Fibroblast of mammary gland (primary cell): ENCODE results near the gene TUBGCP6.

ENCODE experiments used
- DNase-seq: peaks from one replicate; pipeline ENCODE4 v3.0.0-alpha.2; 2010; ENCODE audit warnings: low read depth
- H3K4me3 ChIP-seq: 2 replicates; pipeline ENCODE4 v1.5.1; 2011; ENCODE audit warnings: low read depth, mild to moderate bottlenecking, low read length, moderate library complexity; ENCODE audit not compliant: control insufficient read depth
- CTCF ChIP-seq: conservative IDR thresholded peaks from 2 replicates; pipeline ENCODE4 v1.5.1; 2011; ENCODE audit warnings: low read depth, low read length, inconsistent platforms; ENCODE audit not compliant: control insufficient read depth, insufficient read depth

The TUBGCP6 gene

DNA sequence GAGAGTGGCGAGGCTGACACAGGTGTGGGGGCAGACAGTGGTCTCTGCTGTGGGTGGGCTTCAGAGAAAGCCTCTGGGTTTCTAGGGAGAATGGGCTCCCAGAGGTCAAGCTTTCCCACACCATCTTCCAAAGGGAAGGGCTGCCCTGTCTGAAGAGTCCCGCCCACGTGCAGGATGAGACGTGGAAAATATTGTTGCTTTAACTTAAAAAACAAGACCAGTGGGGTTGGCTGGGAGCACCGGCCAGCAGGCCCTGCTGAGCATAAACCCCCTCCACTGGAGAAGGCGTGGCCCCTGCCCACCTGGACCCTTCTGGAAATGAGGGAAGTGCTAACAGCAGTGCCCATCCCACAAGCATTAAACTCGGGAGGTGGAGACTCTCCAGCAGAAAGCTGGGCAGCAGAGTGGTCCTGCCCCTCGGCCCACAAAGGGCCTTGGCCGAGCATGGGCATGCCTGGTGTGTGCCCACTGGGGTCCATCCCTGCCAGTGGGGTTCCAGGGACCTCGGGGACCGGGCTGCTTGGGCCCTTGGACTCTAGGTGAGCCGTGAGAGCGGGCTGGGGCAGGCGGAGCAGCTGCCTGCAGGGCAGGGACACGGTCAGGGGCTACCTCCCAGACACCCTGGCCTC lies 28.7 kb downstream of the TUBGCP6 start:
- DNase-seq = no peak
- H3K4me3 ChIP-seq = no peak overlapping the region
- no peak for TF ChIP-seq CTCF

GRCh38 chr22:50215297-50216054 lies 29.3 kb downstream of the TUBGCP6 start:
- no peak for TF ChIP-seq CTCF
- H3K4me3 ChIP-seq = no peak overlapping the region
- DNase-seq = no peak

GRCh38 chr22:50213263-50213662 lies 31.6 kb downstream of the TUBGCP6 start:
- DNase-seq = no peak
- no peak for TF ChIP-seq CTCF
- H3K4me3 ChIP-seq = no peak overlapping the region

DNA sequence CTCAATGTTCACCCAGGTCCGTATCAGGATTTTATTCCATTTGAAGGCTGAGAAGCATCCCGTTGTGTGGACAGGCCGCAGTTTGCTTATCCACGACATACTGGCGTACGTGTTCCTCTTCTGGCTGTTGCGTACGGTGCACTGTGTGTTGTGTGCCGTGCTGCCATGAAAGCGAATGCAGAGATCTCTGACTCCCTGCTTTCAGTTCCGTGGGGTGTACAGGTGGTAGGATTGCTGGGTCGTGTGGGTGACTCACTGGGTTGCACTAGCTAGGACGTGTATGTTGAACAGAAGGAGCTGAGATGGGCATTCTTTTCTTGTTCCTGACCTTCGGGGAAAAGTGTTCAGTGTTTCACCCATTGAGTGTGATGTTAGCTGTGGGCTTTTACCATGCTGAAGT lies 33.7 kb downstream of the TUBGCP6 start:
- no peak overlapping the region for H3K4me3 ChIP-seq
- no peak for DNase-seq
- no peak for TF ChIP-seq CTCF

- DNase-seq = no peak
- TF ChIP-seq CTCF = no peak
- H3K4me3 ChIP-seq = no peak overlapping the region
Measured at GRCh38 chr22:50210378-50211139, 34.3 kb downstream of the TUBGCP6 start.

- H3K4me3 ChIP-seq = no peak overlapping the region
- peak; percentile 91 for TF ChIP-seq CTCF
- peak; percentile 68 for DNase-seq
Measured at GRCh38 chr22:50209893-50210292, 34.9 kb downstream of the TUBGCP6 start.
